HCT116 (cell line): ENCODE results near the gene OS9.

ENCODE experiments used
- CTCF ChIP-seq, 3 experiments: fragments of 200-600 bp in 1 of 3; sonication (generic) in 1 of 3; IDR thresholded peaks in 2 of 3; conservative IDR thresholded peaks in 1 of 3; 2 replicates each; pipeline ENCODE4 v1.5.1; 2012 to 2017; ENCODE audit warnings: low read depth in 2 of 3, low read length in 2 of 3, antibody characterized with exemption in 1 of 3, borderline replicate concordance in 1 of 3, control low read depth in 1 of 3, mild to moderate bottlenecking in 1 of 3, mixed read lengths in 1 of 3, mixed run types in 1 of 3, moderate library complexity in 1 of 3; ENCODE audit not compliant: insufficient read depth in 1 of 3
- EZH2 ChIP-seq: fragments of 200-600 bp; sonication (generic); IDR thresholded peaks from 2 replicates; pipeline ENCODE4 v1.6.1; 2017; ENCODE audit warnings: antibody characterized with exemption, mixed run types
- JUND ChIP-seq: IDR thresholded peaks from 2 replicates; pipeline ENCODE4 v1.6.1; 2012
- POLR2A ChIP-seq: IDR thresholded peaks from 2 replicates; pipeline ENCODE4 v1.7.0; 2011; ENCODE audit warnings: borderline replicate concordance; ENCODE audit not compliant: insufficient read depth, insufficient read length; ENCODE audit errors: extremely low read depth
- ZNF274 ChIP-seq: fragments of 200-500 bp; sonication (Bioruptor generic); IDR thresholded peaks from 2 replicates; pipeline ENCODE4 v1.6.1; 2014; ENCODE audit warnings: mild to moderate bottlenecking, low read depth, low read length, inconsistent platforms
- TF ChIP-seq, protein P1 (sequence below): IDR thresholded peaks from 2 replicates; pipeline ENCODE4 v1.6.1; 2012; ENCODE audit warnings: low read depth

GRCh38 chr12:57739387-57739786 lies 45.5 kb downstream of the OS9 start:
- TF ChIP-seq CTCF (IDR thresholded peaks at IDR 0.05 in 2 of 3, conservative IDR thresholded peaks at IDR 0.05 in 1 of 3; ENCODE audit: borderline replicate concordance in 1 of 3, insufficient read depth in 1 of 3, low read depth in 2 of 3, low read length in 2 of 3): no peak
- no peak for TF ChIP-seq EZH2
- no peak for TF ChIP-seq POLR2A
- TF ChIP-seq JUND: no peak
- no peak for TF ChIP-seq ZNF274
- TF ChIP-seq, protein P1, sequence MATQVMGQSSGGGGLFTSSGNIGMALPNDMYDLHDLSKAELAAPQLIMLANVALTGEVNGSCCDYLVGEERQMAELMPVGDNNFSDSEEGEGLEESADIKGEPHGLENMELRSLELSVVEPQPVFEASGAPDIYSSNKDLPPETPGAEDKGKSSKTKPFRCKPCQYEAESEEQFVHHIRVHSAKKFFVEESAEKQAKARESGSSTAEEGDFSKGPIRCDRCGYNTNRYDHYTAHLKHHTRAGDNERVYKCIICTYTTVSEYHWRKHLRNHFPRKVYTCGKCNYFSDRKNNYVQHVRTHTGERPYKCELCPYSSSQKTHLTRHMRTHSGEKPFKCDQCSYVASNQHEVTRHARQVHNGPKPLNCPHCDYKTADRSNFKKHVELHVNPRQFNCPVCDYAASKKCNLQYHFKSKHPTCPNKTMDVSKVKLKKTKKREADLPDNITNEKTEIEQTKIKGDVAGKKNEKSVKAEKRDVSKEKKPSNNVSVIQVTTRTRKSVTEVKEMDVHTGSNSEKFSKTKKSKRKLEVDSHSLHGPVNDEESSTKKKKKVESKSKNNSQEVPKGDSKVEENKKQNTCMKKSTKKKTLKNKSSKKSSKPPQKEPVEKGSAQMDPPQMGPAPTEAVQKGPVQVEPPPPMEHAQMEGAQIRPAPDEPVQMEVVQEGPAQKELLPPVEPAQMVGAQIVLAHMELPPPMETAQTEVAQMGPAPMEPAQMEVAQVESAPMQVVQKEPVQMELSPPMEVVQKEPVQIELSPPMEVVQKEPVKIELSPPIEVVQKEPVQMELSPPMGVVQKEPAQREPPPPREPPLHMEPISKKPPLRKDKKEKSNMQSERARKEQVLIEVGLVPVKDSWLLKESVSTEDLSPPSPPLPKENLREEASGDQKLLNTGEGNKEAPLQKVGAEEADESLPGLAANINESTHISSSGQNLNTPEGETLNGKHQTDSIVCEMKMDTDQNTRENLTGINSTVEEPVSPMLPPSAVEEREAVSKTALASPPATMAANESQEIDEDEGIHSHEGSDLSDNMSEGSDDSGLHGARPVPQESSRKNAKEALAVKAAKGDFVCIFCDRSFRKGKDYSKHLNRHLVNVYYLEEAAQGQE: no peak
